ENCODE measurements around the gene NINJ2. TPM values are rescaled to one million over a fixed set of nuclear protein-coding genes. Genes with fewer than 3 reads are reported as not detected.
A peak's percentile ranks its signal among the peaks of the same experiment; 100 is the strongest.

NINJ2 gene
- total RNA-seq, 3 donors from 2014 or later (not counting 1 experiment from before 2014, with no cell fraction given) = 3.1 to 6.6 (median 4.9) TPM

- DNase-seq (no peak), ATAC-seq (no peak)
- WGBS (ENCODE audit: insufficient coverage) = 95% methylated on average over 3 of the region's 4 CpGs
- Histone ChIP-seq H3K27ac (ENCODE audit: low read length) (no peak overlapping the region), H3K36me3 (ENCODE audit: control insufficient read depth, insufficient read depth, low read length) (no peaks in the 10 kb centered on the region), H3K4me3 (ENCODE audit: low read length) (no peak overlapping the region), H3K9me3 (ENCODE audit: control insufficient read depth, insufficient read depth, low read length) (no peaks in the 10 kb centered on the region), H3K27me3 (ENCODE audit: control insufficient read depth, insufficient read depth, low read length) (no peaks in the 10 kb centered on the region), H3K4me1 (ENCODE audit: control insufficient read depth, insufficient read depth, low read length) (peaks cover 26% of the 10 kb centered on the region)
- Mint-ChIP-seq H3K27ac (peak overlapping the region; percentile 89 to 92), H3K36me3 (no peaks in the 10 kb centered on the region), H3K4me1 (peaks cover 20 to 28% of the 10 kb centered on the region in 2 donors), H3K4me3 (no peak overlapping the region), H3K9me3 (no peaks in the 10 kb centered on the region), H3K27me3 (ENCODE audit: low read depth in 2 of 2) (no peaks in the 10 kb centered on the region)
- TF ChIP-seq CTCF (IDR thresholded peaks at IDR 0.05) = no peak
- intact Hi-C loops (cut with micrococcal nuclease) = no loop called here
Measured at GRCh38 chr12:537772-538171, 125.5 kb downstream of the NINJ2 start.

DNA sequence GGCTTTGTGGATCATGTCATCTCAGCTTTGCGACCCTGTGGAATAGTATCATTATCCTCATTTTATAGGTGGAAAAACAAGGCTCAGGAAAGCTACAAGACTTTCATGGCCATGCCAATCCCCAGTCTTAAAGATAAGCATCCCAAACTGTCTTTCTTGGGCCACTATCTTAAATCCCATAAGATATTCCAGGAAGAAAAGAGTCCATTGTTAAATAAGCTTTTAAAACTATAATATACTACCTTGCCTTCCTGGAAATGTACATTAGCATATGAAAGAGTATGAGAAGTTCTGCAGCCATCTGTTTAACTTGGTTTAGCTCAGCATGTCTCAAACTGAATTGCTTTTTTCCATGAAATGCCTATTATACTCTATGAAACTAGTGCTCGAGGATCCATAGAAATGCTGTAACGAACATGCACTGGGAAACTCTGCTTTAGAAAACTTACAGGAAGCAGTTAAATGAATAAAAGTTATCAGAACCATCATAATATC is 126.4 kb downstream of the NINJ2 start:
- H3K4me1 ChIP-seq (ENCODE audit: control insufficient read depth, insufficient read depth, low read length) = peaks cover 26% of the 10 kb centered on the region
- TF ChIP-seq CTCF (IDR thresholded peaks at IDR 0.05) = no peak
- no peak overlapping the region for H3K27ac ChIP-seq (ENCODE audit: low read length)
- Mint-ChIP-seq H3K27ac (no peak overlapping the region), H3K4me1 (peaks cover 20 to 23% of the 10 kb centered on the region in 2 donors), H3K27me3 (ENCODE audit: low read depth in 2 of 2) (no peaks in the 10 kb centered on the region), H3K9me3 (no peaks in the 10 kb centered on the region), H3K36me3 (no peaks in the 10 kb centered on the region), H3K4me3 (no peak overlapping the region)
- no peak for DNase-seq
- H3K36me3 ChIP-seq (ENCODE audit: control insufficient read depth, insufficient read depth, low read length) = no peaks in the 10 kb centered on the region
- H3K9me3 ChIP-seq (ENCODE audit: control insufficient read depth, insufficient read depth, low read length) = no peaks in the 10 kb centered on the region
- no peak overlapping the region for H3K4me3 ChIP-seq (ENCODE audit: low read length)
- no peaks in the 10 kb centered on the region for H3K27me3 ChIP-seq (ENCODE audit: control insufficient read depth, insufficient read depth, low read length)
- intact Hi-C loops (cut with micrococcal nuclease) = no loop called here
- no peak for ATAC-seq
- WGBS (ENCODE audit: insufficient coverage) = 93% methylated on average over 3 of the region's 3 CpGs

DNA sequence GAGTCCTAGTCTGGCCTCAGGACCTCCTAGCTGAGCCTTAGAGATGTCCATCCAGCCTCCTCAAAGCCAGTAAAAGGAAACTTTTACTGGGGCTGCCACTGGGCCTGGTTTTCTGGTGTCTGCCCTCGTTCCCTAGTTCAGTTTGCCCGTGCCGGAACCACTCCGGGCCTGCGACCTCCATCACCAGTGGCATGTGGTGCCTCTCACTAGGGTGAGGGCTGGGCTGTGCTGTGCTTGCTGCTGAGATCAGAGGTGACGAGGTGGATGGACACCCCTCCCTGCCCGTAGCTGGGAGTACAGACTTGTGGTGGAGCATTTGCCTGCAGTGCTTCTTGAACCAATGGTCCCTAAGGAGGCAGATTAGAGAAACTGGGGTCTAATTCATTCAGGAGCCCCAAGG is 127.8 kb downstream of the NINJ2 start:
- Histone ChIP-seq H3K27me3 (ENCODE audit: control insufficient read depth, insufficient read depth, low read length) (no peaks in the 10 kb centered on the region), H3K36me3 (ENCODE audit: control insufficient read depth, insufficient read depth, low read length) (no peaks in the 10 kb centered on the region), H3K9me3 (ENCODE audit: control insufficient read depth, insufficient read depth, low read length) (no peaks in the 10 kb centered on the region), H3K4me3 (ENCODE audit: low read length) (no peak overlapping the region), H3K27ac (ENCODE audit: low read length) (no peak overlapping the region), H3K4me1 (ENCODE audit: control insufficient read depth, insufficient read depth, low read length) (peaks cover 24% of the 10 kb centered on the region)
- 85% methylated on average over 7 of the region's 7 CpGs for WGBS (ENCODE audit: insufficient coverage)
- DNase-seq (no peak), ATAC-seq (no peak)
- TF ChIP-seq CTCF (IDR thresholded peaks at IDR 0.05) = no peak
- H3K4me3 Mint-ChIP-seq = no peak overlapping the region
- intact Hi-C loops (cut with micrococcal nuclease) = no loop called here
- no peak overlapping the region for H3K27ac Mint-ChIP-seq
- peaks cover 19 to 20% of the 10 kb centered on the region in 2 donors for H3K4me1 Mint-ChIP-seq
- H3K36me3 Mint-ChIP-seq = no peaks in the 10 kb centered on the region
- no peaks in the 10 kb centered on the region for H3K27me3 Mint-ChIP-seq (ENCODE audit: low read depth in 2 of 2)
- no peaks in the 10 kb centered on the region for H3K9me3 Mint-ChIP-seq

- Histone ChIP-seq H3K36me3 (ENCODE audit: control insufficient read depth, insufficient read depth, low read length) (no peaks in the 10 kb centered on the region), H3K9me3 (ENCODE audit: control insufficient read depth, insufficient read depth, low read length) (no peaks in the 10 kb centered on the region), H3K27me3 (ENCODE audit: control insufficient read depth, insufficient read depth, low read length) (no peaks in the 10 kb centered on the region), H3K4me3 (ENCODE audit: low read length) (no peak overlapping the region), H3K4me1 (ENCODE audit: control insufficient read depth, insufficient read depth, low read length) (peaks cover 13% of the 10 kb centered on the region), H3K27ac (ENCODE audit: low read length) (no peak overlapping the region)
- ATAC-seq (no peak), DNase-seq (no peak)
- no peak for TF ChIP-seq CTCF (IDR thresholded peaks at IDR 0.05)
- WGBS (ENCODE audit: insufficient coverage) = 82% methylated on average over 14 of the region's 14 CpGs
- H3K36me3 Mint-ChIP-seq = no peaks in the 10 kb centered on the region
- intact Hi-C loops (cut with micrococcal nuclease) = no loop called here
- H3K27ac Mint-ChIP-seq = no peak overlapping the region
- no peaks in the 10 kb centered on the region for H3K9me3 Mint-ChIP-seq
- H3K4me1 Mint-ChIP-seq = peaks cover 7 to 8% of the 10 kb centered on the region in 2 donors
- no peaks in the 10 kb centered on the region for H3K27me3 Mint-ChIP-seq (ENCODE audit: low read depth in 2 of 2)
- no peak overlapping the region for H3K4me3 Mint-ChIP-seq
Measured at GRCh38 chr12:534216-534615, 129.0 kb downstream of the NINJ2 start.
